M059J (cell line): ENCODE data around the gene AK9. TPM values are rescaled to one million over a fixed set of nuclear protein-coding genes. Genes with fewer than 3 reads are reported as not detected.
"Not testable (repeated sequence)": the region's sequence is repeated elsewhere in the genome, so short reads cannot be mapped to it uniquely, and the experiment has no call there.

ENCODE experiments used
- DNase-seq: peaks from one replicate; pipeline ENCODE4 v3.0.0-alpha.2; 2012; ENCODE audit warnings: low read depth
- total RNA-seq: library from RNA; depleted of rRNA; stranded (reverse); fragments of >200 nt; shearing (Covaris generic); gene quantifications from 2 replicates; pipeline ENCODE4 v1.2.3, GENCODE V29; 2014

The AK9 gene
- total RNA-seq, 1 experiment from 2014 or later: 3.7 TPM

GRCh38 chr6:109626311-109626710 lies 64.7 kb downstream of the AK9 start:
- no peak for DNase-seq

GRCh38 chr6:109625199-109625598 lies 65.8 kb downstream of the AK9 start:
- DNase-seq: no peak

- DNase-seq: no peak
Measured at GRCh38 chr6:109623288-109623687, 67.7 kb downstream of the AK9 start.

GRCh38 chr6:109612268-109612667 lies 78.7 kb downstream of the AK9 start:
- DNase-seq: peak; percentile 11

GRCh38 chr6:109611502-109611901 lies 79.5 kb downstream of the AK9 start:
- no peak for DNase-seq

GRCh38 chr6:109610590-109610989 lies 80.4 kb downstream of the AK9 start:
- peak; percentile 22 for DNase-seq

- no peak for DNase-seq
Measured at GRCh38 chr6:109609737-109610136, 81.3 kb downstream of the AK9 start.

GRCh38 chr6:109606359-109606758 lies 84.6 kb downstream of the AK9 start:
- no peak for DNase-seq

GRCh38 chr6:109595998-109596397 lies 95.0 kb downstream of the AK9 start:
- peak; percentile 46 for DNase-seq

GRCh38 chr6:109580519-109580918 lies 110.5 kb downstream of the AK9 start:
- peak; percentile 71 for DNase-seq

GRCh38 chr6:109579361-109579760 lies 111.6 kb downstream of the AK9 start:
- peak; percentile 27 for DNase-seq

GRCh38 chr6:109569901-109570300 lies 121.1 kb downstream of the AK9 start:
- not testable (repeated sequence) for DNase-seq

GRCh38 chr6:109561844-109562243 lies 129.2 kb downstream of the AK9 start:
- DNase-seq: no peak

GRCh38 chr6:109531446-109531845 lies 159.6 kb downstream of the AK9 start:
- no peak for DNase-seq

GRCh38 chr6:109527989-109528388 lies 163.0 kb downstream of the AK9 start:
- peak; percentile 30 for DNase-seq

- DNase-seq: peak; percentile 82
Measured at GRCh38 chr6:109526905-109527628, 163.9 kb downstream of the AK9 start.

- DNase-seq: no peak
Measured at GRCh38 chr6:109524129-109524528, 166.9 kb downstream of the AK9 start.

- DNase-seq: peak; percentile 91
Measured at GRCh38 chr6:109523478-109523877, 167.5 kb downstream of the AK9 start.

- DNase-seq: no peak
Measured at GRCh38 chr6:109521080-109521479, 169.9 kb downstream of the AK9 start.

GRCh38 chr6:109519647-109520046 lies 171.4 kb downstream of the AK9 start:
- DNase-seq: not testable (repeated sequence)

GRCh38 chr6:109516929-109517328 lies 174.1 kb downstream of the AK9 start:
- no peak for DNase-seq

GRCh38 chr6:109515781-109516409 lies 175.1 kb downstream of the AK9 start:
- peak; percentile 55 for DNase-seq

- peak; percentile 79 for DNase-seq
Measured at GRCh38 chr6:109514946-109515345, 176.1 kb downstream of the AK9 start.
